Fibroblast of lung (primary cell): Measurements from ENCODE around the gene VPS35L.

Source experiments
- CTCF ChIP-seq, 2 donors: IDR thresholded peaks in 1 of 2; conservative IDR thresholded peaks in 1 of 2; 1 replicate in 1 of 2; 2 replicates in 1 of 2; pipeline ENCODE4 v1.5.1; 2011 to 2012; ENCODE audit warnings: low read length in 2 of 2, control low read depth in 1 of 2, inconsistent platforms in 1 of 2, low read depth in 1 of 2, mild to moderate bottlenecking in 1 of 2
- EZH2 ChIP-seq: IDR thresholded peaks from 2 replicates; pipeline ENCODE4 v1.5.1; 2012; ENCODE audit warnings: low read length, control low read depth, mild to moderate bottlenecking; ENCODE audit errors: missing control alignments

- TF ChIP-seq EZH2 = no peak
- TF ChIP-seq CTCF (conservative IDR thresholded peaks at IDR 0.05 in 1 of 2, IDR thresholded peaks at IDR 0.05 in 1 of 2; ENCODE audit: low read depth in 1 of 2, low read length in 2 of 2) = no peak
These were observed 173.1 kb downstream of the VPS35L start for GRCh38 chr16:19728636-19728965.
